Measurements from ENCODE around the gene TRIM77.
"Not testable (repeated sequence)": the region's sequence is repeated elsewhere in the genome, so short reads cannot be mapped to it uniquely, and the experiment has no call there.

TRIM77 gene, protein sequence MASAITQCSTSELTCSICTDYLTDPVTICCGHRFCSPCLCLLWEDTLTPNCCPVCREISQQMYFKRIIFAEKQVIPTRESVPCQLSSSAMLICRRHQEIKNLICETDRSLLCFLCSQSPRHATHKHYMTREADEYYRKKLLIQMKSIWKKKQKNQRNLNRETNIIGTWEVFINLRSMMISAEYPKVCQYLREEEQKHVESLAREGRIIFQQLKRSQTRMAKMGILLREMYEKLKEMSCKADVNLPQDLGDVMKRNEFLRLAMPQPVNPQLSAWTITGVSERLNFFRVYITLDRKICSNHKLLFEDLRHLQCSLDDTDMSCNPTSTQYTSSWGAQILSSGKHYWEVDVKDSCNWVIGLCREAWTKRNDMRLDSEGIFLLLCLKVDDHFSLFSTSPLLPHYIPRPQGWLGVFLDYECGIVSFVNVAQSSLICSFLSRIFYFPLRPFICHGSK

DNA sequence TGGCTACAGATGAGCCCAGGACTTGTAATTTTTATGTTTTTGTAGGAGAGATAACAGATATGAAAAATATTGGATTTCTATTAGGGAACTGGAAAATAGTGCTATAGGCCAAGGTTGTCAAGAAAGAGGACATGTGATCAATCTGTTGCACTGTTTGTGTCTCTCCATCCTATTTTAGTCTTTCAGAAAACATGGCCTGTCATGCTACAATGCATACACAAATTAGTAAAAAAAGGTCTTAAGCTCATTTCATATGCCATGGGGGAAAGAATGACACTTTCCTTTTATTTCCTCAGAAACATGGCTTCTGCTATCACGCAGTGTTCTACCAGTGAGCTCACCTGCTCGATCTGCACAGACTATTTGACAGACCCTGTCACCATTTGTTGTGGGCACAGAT lies at the start of gene TRIM77:
Gene TRIM77 (plus strand): TSS at position 301 of the 400 bp plus-strand sequence. CDS start 0 bp downstream, at position 301.
- DNase-seq: not testable (repeated sequence)

DNA sequence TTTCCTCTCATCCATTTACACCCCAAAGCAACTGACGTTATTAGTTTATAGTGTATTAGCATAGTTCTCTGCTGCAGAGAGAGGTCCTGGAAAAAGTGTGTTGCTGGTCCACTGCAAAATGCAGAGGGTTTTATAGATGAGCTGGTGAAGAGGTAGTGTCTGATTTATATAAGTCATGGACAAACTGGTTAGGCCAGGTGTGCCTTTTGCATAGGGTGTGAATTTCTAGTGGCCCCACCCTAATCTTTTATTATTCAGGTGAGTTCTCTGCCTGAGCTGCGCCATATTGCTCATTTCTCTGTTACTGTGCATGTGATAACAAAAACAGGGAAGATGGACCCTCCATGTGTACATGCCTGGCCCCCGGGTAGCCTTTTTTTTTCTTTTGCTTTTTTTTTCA lies 43.1 kb upstream of the TRIM77 start:
- no peak for DNase-seq

DNA sequence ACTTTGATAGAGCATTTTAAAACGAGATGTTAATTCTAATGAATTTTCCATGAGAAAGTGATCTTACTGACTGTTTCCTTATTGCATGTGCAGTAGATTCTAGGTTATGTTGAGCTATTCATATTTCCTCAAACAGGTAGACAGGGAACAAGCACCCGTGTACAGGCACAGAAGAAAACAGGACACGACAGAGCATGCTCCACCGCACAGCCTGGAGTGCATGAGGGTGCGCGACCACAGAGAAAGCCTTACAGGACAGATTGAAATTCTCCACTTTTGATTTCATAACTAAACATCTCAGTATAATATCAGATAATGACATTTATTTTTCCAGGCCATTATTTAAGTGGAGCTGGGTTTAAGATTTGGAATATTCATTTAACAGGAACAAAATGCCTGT lies 41.9 kb upstream of the TRIM77 start:
- DNase-seq: not testable (repeated sequence)

DNA sequence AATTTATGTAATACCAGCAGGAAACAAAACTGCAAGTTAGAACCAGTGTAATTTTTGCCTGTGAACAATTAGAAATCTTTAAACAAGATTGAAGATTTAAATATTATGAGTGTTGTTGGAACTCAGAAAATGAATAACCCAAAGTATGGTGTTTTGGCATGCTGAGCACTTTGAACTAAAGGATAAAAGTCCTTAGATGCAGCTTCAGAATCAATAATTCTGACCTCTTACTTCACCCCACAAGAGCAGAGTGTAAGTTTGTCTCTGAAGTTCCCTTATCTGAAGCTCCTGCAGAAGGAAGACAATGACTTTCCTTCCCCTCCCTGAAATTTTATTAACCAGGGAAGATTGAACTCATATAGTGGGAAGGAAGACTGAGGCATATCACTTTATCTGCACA lies 40.5 kb upstream of the TRIM77 start:
- DNase-seq: not testable (repeated sequence)

DNA sequence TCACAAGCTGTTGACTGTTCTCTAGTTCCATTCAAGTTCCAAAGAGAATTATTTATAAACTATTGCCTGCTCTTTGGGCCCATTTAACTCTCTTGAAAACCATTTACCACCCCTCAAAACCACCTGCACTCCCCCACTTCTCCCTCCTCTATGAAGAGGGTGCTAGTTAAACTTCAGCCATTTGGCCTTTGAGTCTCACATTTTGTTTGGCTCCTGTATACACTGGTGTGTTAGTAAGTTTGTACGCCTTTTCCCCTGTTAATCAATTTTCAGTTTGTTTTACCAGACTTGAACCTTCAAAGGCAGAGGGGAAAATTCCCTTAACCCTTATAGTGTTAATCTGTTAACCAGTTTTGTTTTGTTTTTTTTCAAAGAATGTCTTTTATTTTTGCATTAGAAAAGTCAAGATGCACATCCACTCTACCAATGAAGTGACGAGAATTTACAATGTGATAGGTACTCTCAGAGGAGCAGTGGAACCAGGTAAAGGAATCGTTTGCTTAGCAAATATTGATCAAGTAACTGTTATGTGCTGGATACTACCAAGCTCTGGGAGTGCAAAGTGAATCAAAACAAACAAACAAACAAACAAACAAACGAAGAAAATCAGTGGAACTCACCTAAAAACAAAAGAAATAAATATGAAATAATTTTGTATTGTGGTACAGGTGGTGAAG lies 40.0 kb upstream of the TRIM77 start:
- not testable (repeated sequence) for DNase-seq

DNA sequence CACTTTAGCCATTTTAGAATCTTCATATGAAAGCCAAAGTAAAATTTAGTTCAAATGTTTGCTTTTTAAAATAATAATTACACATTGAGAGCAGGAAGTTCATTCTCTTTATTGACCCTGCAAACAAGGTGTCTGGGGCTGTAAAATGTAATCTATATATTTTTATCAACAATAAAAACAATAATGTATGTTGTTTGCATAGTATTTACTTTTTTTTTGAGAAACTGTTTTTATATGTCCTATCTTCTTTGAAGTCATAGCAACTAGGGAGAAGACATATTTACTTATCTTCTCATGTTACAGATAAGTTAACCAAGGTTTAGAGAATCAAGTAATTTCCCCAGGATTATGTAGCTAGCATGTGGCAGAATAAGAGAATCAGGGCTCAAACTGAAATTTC lies 37.6 kb upstream of the TRIM77 start:
- peak; percentile 49 for DNase-seq

DNA sequence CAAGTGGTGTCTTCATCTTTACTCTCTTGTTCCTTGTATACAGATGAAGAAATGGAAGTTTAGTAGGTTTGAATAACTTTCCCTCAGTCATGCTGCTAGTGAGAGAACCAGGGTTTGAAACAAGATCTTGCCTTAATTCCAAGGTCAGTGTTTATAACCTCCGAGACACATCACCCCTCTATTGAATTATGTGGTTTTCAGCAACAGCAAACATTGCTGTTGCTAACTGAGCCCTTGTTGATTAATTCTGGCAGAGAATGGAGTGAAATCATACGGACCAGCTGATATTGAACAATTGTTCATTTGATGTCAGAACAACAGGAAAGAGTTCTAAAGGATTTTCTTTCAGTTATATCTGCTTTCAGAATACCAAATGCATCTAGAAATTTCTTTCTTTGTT lies 36.7 kb upstream of the TRIM77 start:
- DNase-seq: peak; percentile 22

DNA sequence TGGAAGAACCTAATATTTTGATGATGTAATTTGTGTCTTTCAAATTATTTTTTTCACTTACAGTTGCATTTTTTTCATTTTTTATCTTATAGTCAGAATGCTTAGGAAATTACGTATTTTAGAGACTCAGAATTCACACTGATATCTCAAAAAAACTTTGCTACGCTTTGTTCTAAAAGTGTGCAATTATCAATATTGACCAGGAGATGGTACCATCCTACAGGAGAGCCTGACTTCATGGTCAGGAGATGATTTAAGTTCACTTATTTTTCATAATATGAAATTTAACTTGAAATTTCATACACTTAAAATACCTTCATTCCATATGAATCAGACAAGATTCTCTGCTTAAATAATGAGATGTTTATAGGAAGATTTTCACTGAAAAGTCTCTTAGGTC lies 34.7 kb upstream of the TRIM77 start:
- DNase-seq: peak; percentile 25

DNA sequence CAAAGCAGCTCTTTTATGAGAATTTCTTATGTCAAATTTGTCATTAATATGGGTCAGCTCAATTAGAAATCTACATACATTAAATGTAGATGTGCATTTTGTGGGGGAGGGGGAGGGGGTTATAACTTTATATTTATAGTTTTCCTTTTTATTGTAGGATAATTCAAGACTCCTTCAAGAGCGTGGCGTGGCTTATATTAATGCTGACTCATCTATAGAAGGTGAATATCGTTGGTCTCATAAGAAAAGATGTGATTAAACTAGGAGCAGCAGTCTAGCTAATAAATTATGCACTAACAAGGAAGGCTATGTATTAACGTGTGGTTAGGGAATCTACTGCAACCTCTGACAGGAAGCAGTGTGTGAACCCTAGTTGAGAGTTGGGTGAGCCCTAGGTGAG lies 34.2 kb upstream of the TRIM77 start:
- not testable (repeated sequence) for DNase-seq

DNA sequence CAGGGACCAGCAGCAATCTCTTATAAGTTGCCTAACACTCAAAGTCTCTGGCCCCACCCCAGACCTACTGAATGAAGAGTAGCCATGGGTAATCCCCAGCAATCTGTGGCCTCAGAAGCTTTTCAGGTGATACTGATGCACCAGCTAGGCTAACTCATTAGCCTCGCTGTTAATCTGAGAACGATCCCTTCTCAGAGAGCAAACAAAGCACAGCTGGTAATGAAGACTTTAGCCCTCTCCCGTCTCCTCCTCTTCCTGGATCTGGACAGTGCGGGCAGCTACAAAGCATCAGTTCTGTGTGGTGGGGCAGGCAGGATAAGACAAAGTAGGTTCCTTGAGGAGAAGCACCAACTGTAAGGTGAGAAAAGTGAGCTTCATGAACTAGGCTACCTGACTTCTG lies 3.0 kb upstream of the TRIM77 start:
- peak; percentile 75 for DNase-seq

DNA sequence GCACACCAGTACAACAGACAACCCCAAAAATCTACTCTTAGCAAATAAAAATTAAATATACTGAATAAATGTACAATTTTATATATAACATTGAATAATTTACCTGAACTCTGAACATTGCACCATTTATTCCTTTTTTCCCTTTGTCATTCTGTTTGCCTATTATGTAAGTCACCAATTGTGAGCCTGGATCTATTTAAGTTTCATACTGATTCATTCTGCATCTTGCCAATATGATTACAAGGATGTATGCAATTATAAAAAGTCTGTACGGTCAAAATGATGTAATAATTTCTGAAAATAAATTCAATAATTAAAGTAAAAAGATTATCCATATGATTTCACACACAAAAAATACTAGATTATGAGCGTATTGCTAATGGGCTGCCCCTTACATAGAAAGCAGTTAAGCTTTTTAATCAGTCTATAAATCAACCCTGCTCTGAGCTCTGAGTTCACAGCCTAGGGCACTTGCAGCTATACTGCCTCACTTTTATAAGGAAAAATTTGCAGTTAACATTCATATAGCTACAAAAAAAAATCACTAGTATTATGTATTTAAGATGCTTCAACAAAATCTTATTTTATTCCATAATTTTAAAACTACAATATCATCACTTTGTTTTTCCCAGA lies 14.9 kb downstream of the TRIM77 start:
- not testable (repeated sequence) for DNase-seq

DNA sequence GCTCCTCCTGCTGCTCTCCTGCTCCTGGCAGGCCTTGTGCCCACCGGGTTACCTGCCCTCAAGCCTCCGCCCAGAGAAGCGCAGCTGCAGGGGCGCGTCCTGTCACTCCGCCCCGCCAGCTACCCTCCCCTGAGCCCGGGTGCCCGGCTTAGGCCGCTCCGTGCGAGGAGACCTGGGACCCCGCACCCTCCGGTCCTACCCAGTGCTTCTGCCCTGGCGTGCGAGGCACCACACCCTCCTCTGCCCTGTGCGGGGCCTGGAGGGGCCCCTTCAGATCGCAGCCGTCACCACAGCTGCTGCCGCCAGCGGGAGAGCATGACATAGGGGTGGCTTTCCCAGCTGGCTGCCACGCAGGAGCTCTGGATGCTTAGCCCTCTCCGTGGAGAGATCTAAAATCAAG lies 20.1 kb downstream of the TRIM77 start:
- not testable (repeated sequence) for DNase-seq

DNA sequence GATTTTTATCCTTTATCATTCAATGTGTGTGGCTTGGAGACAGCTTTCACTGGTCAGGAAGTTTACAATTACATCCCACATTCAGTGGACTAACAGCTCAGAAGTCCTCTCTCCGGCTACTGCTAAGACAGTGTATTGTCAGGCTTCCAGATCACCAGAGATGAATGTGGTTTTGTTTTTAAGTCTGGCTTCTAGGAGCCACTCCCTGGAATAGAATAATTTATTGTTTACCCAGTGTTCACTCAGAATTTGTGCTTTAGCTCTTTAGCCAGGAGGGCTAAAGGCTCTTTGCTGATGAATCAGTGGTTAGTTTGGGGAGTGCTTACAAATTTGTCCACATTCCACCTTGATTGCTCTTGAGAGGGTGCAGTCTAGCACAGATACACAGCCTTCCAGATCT lies 26.5 kb downstream of the TRIM77 start:
- no peak for DNase-seq

DNA sequence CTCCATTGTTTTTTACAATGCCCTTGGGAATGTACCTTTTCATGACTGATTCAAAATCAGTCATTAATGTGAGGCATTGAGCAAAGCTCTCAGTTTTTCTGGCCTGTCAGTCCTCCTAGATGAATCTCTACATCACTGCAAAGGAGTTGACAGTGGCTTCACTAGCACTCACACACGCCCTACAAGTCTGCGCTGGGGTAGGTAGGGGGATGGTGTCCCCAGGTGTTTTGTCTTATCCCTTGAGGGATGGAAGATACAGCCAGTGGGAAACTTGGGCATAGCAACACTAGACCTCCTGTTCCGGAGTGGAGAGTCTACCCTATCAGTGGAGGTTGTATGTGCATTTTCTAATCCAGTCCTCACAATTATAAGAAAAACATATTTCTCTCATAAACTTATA lies 27.0 kb downstream of the TRIM77 start:
- DNase-seq: no peak

DNA sequence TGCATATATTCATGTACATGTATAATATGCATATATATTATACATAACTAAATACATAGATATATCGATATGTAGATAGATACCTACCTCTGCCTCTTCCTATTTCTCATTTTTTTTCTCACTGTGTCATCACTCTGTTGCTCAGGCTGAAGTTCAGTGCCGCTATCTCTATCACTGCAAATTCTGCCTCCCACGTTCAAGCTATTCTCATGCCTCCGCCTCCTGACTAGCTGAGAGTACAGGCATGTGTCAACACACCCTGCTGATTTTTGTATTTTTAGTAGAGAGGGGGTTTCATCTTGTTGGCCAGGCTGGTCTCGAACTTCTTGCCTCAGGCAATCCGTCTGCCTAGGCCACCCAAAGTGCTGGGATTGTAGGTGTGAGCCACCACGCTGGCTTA lies 31.3 kb downstream of the TRIM77 start:
- not testable (repeated sequence) for DNase-seq

DNA sequence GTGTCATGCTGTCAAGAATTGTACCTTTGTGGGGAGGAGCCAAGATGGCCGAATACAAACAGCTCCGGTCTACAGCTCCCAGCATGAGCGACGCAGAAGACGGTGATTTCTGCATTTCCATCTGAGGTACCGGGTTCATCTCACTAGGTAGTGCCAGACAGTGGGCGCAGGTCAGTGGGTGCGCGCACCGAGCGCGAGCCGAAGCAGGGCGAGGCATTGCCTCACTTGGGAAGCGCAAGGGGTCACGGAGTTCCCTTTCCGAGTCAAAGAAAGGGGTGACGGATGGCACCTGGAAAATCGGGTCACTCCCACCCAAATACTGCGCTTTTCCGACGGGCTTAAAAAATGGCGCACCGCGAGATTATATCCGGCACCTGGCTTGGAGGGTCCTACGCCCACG lies 34.1 kb downstream of the TRIM77 start:
- DNase-seq: not testable (repeated sequence)

DNA sequence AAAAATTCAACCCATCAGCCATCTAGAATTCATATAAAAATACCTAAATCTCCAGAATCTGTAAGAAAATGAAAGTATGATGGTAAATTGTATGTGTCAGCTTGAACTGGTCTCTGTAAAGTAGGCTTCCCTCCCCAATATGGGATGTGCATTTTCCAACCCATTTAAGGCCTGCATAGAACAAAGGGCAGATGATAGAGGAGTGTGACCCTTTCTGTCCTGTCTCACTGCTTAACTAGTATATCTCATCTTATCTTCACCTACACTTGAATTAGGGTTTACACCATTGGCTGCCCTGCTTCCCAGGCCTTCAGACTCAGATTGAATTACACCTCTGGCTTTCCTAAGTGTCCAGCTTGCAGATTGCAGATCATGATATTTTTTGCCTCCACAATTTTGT lies 40.7 kb downstream of the TRIM77 start:
- not testable (repeated sequence) for DNase-seq
